Natural killer cell (primary cell): ENCODE measurements around the gene WSB1. TPM values are rescaled to one million over a fixed set of nuclear protein-coding genes. Genes with fewer than 3 reads are reported as not detected.

Experiments
- ATAC-seq, 3 donors: fragments of 150-1000 bp in 2 of 3; fragments of 200-7000 bp in 1 of 3; cut with Tn5 transposase; 1 replicate in 1 of 3; 2 replicates in 2 of 3; pipeline ENCODE4 v1.10.0; 2021; ENCODE audit warnings: mild to moderate bottlenecking in 2 of 3, moderate library complexity in 2 of 3
- DNase-seq, 2 donors: peaks; one replicate each; pipeline versions ENCODE4 v3.0.0 to v3.0.0-alpha.2; 2013 to 2021; ENCODE audit warnings: mixed read lengths in 1 of 2
- H3K27ac ChIP-seq: one replicate; pipeline ENCODE4 v1.5.1; 2013; ENCODE audit warnings: mild to moderate bottlenecking, low read length
- H3K27me3 ChIP-seq: one replicate; pipeline ENCODE4 v1.6.1; 2013; ENCODE audit warnings: low read length; ENCODE audit not compliant: control insufficient read depth, insufficient read depth
- H3K36me3 ChIP-seq: one replicate; pipeline ENCODE4 v1.6.1; 2013; ENCODE audit warnings: low read length; ENCODE audit not compliant: control insufficient read depth, insufficient read depth
- H3K4me1 ChIP-seq: one replicate; pipeline ENCODE4 v1.6.1; 2013; ENCODE audit warnings: low read length; ENCODE audit not compliant: control insufficient read depth, insufficient read depth
- H3K4me3 ChIP-seq: one replicate; pipeline ENCODE4 v1.5.1; 2013; ENCODE audit warnings: low read length
- H3K9me3 ChIP-seq: one replicate; pipeline ENCODE4 v1.6.1; 2013; ENCODE audit warnings: low read length; ENCODE audit not compliant: control insufficient read depth, insufficient read depth
- H3K27ac Mint-ChIP-seq, 2 donors: one replicate each; pipeline ENCODE4 v1.8.0; 2022; ENCODE audit warnings: mild to moderate bottlenecking in 2 of 2, mixed read lengths in 2 of 2, moderate library complexity in 1 of 2
- H3K27me3 Mint-ChIP-seq, 2 donors: one replicate each; pipeline ENCODE4 v1.8.0; 2022; ENCODE audit warnings: low read depth in 2 of 2, mixed read lengths in 2 of 2
- H3K36me3 Mint-ChIP-seq: one replicate; pipeline ENCODE4 v1.8.0; 2022; ENCODE audit warnings: mixed read lengths
- H3K4me1 Mint-ChIP-seq, 2 donors: one replicate each; pipeline ENCODE4 v1.8.0; 2022; ENCODE audit warnings: mixed read lengths in 2 of 2
- H3K4me3 Mint-ChIP-seq: one replicate; pipeline ENCODE4 v1.8.0; 2022; ENCODE audit warnings: mild to moderate bottlenecking, moderate library complexity, mixed read lengths
- H3K9me3 Mint-ChIP-seq, 2 donors: one replicate each; pipeline ENCODE4 v1.8.0; 2022; ENCODE audit warnings: mixed read lengths in 2 of 2
- WGBS: methylation state at CpG from one replicate; pipeline ENCODE4 v1.1.7; 2013; ENCODE audit warnings: missing lambda C conversion rate; ENCODE audit not compliant: insufficient coverage; 5-methylcytosine and 5-hydroxymethylcytosine counted together
- intact Hi-C: fragments of 100-400 bp; cut with micrococcal nuclease; formaldehyde crosslinking; loops from one replicate; pipeline ENCODE4 v1.14.2; 2022
- total RNA-seq, 4 donors: library from RNA; stranded (reverse); fragments of 120-200 nt in 1 of 4; gene quantifications; one replicate each; pipeline versions ENCODE4 v1.2.3 to v1.2.4, GENCODE V29; 2013 to 2022
- TF ChIP-seq, protein P1 (sequence below): fragments of 200-600 bp; IDR thresholded peaks from one replicate; pipeline ENCODE4 v1.8.0; 2022; ENCODE audit warnings: antibody characterized with exemption

Gene WSB1
- total RNA-seq, 3 donors from 2014 or later (not counting 1 experiment from before 2014, with no cell fraction given), result 124 to 205 (median 187) TPM

DNA sequence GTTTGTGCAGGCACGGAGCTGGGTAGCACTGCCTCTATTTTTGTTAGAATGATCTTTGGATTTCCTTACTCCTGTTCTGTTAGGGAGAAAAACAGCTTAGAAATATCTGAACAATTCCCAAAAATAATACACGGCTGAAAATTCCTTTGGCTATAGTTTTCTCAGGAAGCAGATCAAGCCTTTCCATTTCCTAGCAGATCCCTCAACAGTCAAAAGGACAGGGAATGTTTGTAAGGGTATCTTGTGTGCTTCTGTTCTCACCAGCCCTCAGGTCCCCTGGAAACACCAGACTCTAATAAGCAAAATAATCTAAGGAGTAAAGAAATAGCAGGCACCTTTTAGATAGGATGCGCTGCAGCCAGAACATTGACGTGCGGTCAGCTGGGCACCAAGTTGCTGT, 30.5 kb upstream of the WSB1 start:
- Mint-ChIP-seq H3K4me1 (no peaks in the 10 kb centered on the region), H3K9me3 (no peaks in the 10 kb centered on the region), H3K27ac (no peak overlapping the region), H3K36me3 (no peaks in the 10 kb centered on the region), H3K4me3 (no peak overlapping the region), H3K27me3 (peaks cover 3 to 5% of the 10 kb centered on the region in 2 donors)
- intact Hi-C loops, result no loop called here
- H3K36me3 ChIP-seq, result no peaks in the 10 kb centered on the region
- H3K27ac ChIP-seq, result no peak overlapping the region
- DNase-seq, result no peak
- no peak for ATAC-seq
- H3K9me3 ChIP-seq, result no peaks in the 10 kb centered on the region
- H3K27me3 ChIP-seq, result no peaks in the 10 kb centered on the region
- no peak overlapping the region for H3K4me3 ChIP-seq
- TF ChIP-seq, protein P1, sequence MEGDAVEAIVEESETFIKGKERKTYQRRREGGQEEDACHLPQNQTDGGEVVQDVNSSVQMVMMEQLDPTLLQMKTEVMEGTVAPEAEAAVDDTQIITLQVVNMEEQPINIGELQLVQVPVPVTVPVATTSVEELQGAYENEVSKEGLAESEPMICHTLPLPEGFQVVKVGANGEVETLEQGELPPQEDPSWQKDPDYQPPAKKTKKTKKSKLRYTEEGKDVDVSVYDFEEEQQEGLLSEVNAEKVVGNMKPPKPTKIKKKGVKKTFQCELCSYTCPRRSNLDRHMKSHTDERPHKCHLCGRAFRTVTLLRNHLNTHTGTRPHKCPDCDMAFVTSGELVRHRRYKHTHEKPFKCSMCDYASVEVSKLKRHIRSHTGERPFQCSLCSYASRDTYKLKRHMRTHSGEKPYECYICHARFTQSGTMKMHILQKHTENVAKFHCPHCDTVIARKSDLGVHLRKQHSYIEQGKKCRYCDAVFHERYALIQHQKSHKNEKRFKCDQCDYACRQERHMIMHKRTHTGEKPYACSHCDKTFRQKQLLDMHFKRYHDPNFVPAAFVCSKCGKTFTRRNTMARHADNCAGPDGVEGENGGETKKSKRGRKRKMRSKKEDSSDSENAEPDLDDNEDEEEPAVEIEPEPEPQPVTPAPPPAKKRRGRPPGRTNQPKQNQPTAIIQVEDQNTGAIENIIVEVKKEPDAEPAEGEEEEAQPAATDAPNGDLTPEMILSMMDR, result no peak
- 98% methylated on average over 4 of the region's 5 CpGs for WGBS
- H3K4me1 ChIP-seq, result no peaks in the 10 kb centered on the region

DNA sequence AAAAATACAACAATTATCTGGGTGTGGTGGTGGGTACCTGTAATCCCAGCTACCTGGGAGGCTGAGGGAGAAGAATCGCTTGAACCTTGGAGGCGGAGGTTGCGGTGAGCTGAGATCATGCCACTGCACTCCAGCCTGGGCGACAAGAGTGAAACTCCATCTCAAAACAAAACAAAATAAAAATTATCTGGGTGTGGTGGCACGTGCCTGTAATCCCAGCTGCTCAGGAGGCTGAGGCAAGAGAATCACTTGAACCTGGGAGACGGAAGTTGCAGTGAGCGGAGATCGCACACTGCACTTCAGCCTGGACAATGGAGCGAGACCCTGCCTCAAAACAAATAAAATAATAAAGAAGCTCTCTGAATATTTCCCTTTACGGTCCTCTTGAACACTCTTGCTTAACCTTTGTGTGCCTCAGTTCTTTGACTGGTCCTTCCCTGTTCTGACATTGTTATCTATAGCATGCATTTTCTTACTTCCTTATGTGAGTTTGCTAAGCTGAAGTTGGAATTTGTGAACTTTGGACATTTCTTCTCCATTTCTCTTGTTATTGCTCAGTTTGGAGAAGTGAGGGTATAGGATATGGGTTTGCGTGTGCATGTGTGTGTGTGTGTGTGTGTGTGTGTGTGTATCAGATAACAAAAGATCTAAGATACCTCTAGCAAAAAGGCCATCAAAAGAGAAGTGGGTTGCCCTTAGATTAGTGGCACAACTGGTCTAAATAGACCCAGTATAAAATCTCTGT, 29.7 kb upstream of the WSB1 start:
- no peaks in the 10 kb centered on the region for H3K9me3 Mint-ChIP-seq
- Histone ChIP-seq H3K27me3 (no peaks in the 10 kb centered on the region), H3K4me1 (no peaks in the 10 kb centered on the region), H3K36me3 (no peaks in the 10 kb centered on the region), H3K27ac (no peak overlapping the region), H3K4me3 (no peak overlapping the region), H3K9me3 (no peaks in the 10 kb centered on the region)
- intact Hi-C loops, result no loop called here
- no peak for ATAC-seq
- H3K27me3 Mint-ChIP-seq, result peaks cover 5 to 8% of the 10 kb centered on the region in 2 donors
- no peak overlapping the region for H3K27ac Mint-ChIP-seq
- TF ChIP-seq, protein P1, result no peak
- no peak for DNase-seq
- no peaks in the 10 kb centered on the region for H3K4me1 Mint-ChIP-seq
- WGBS, result 94% methylated on average over 11 of the region's 11 CpGs
- H3K4me3 Mint-ChIP-seq, result no peak overlapping the region
- no peaks in the 10 kb centered on the region for H3K36me3 Mint-ChIP-seq

DNA sequence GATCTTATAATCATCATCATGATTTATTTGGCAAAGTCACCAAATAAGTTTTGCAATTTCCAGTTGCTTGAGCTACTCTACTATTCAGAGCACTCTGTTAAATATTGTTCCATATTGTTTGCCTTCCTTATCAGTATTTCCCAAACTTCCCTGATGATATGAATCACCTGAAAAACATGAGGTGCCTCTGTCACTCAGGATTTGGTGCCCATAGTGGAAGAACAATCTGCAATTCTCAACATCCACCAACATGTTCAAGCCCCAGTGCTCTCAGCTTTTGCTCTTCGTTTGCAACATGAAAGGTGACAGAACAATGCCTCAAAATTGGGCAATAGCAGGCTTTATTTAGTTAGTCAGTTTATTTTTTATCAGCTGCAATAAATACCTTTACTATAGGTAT, 28.6 kb upstream of the WSB1 start:
- H3K36me3 ChIP-seq, result no peaks in the 10 kb centered on the region
- TF ChIP-seq, protein P1, result no peak
- intact Hi-C loops, result no loop called here
- no peak for ATAC-seq
- peaks cover 5 to 14% of the 10 kb centered on the region in 2 donors for H3K27me3 Mint-ChIP-seq
- no peak overlapping the region for H3K27ac Mint-ChIP-seq
- H3K27ac ChIP-seq, result no peak overlapping the region
- no peak overlapping the region for H3K4me3 ChIP-seq
- H3K9me3 Mint-ChIP-seq, result no peaks in the 10 kb centered on the region
- H3K4me1 Mint-ChIP-seq, result no peaks in the 10 kb centered on the region
- H3K4me1 ChIP-seq, result no peaks in the 10 kb centered on the region
- no CpG with 5 or more reads among the region's 1 CpG for WGBS
- no peak overlapping the region for H3K4me3 Mint-ChIP-seq
- no peaks in the 10 kb centered on the region for H3K36me3 Mint-ChIP-seq
- H3K9me3 ChIP-seq, result no peaks in the 10 kb centered on the region
- no peak for DNase-seq
- no peaks in the 10 kb centered on the region for H3K27me3 ChIP-seq

DNA sequence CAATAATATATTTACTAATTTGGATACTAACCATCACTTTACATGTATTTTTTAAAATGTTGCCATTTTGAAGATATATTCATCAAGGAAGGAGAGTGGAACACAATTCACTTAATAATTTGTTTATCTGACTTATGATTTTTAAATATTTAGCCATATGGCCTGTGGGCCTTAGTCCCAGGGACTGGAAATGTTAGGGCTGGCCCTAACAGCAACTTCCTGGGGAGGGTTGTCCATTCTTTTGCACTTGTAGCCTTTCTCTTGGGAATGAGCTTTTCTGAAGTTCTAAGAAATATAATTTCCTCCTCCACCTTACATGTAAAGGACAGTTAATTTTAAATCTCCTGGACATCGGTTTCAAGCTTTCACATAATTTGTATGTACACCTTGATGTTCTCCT, 27.7 kb upstream of the WSB1 start:
- intact Hi-C loops, result no loop called here
- H3K36me3 ChIP-seq, result no peaks in the 10 kb centered on the region
- Mint-ChIP-seq H3K27ac (no peak overlapping the region), H3K36me3 (no peaks in the 10 kb centered on the region), H3K4me1 (no peaks in the 10 kb centered on the region), H3K27me3 (peaks cover 5 to 17% of the 10 kb centered on the region in 2 donors), H3K9me3 (no peaks in the 10 kb centered on the region), H3K4me3 (no peak overlapping the region)
- DNase-seq (no peak), ATAC-seq (no peak)
- H3K27ac ChIP-seq, result no peak overlapping the region
- no peaks in the 10 kb centered on the region for H3K9me3 ChIP-seq
- H3K4me3 ChIP-seq, result no peak overlapping the region
- TF ChIP-seq, protein P1, result no peak
- 100% methylated on average over 1 of the region's 1 CpG for WGBS
- no peaks in the 10 kb centered on the region for H3K27me3 ChIP-seq
- no peaks in the 10 kb centered on the region for H3K4me1 ChIP-seq
